DND-41 (cell line): Measurements from ENCODE around the gene IPCEF1.

Experiments used
- ATAC-seq: fragments of 200-7000 bp; cut with Tn5 transposase; 3 replicates; pipeline ENCODE4 v1.9.1; 2021; ENCODE audit warnings: low read depth; ENCODE audit not compliant: insufficient read depth
- DNase-seq: peaks from one replicate; pipeline ENCODE4 v3.0.0-alpha.2; 2020
- H2AFZ ChIP-seq: 2 replicates; pipeline ENCODE4 v1.6.0; 2012; ENCODE audit warnings: low read depth, low read length
- H3K27ac ChIP-seq: 2 replicates; pipeline ENCODE4 v1.5.1; 2012; ENCODE audit warnings: low read length, inconsistent platforms
- H3K27me3 ChIP-seq: fragments of 200-600 bp; sonication (generic); 2 replicates; pipeline ENCODE4 v1.6.0; 2012; ENCODE audit warnings: low read length, mild to moderate bottlenecking, inconsistent platforms; ENCODE audit not compliant: insufficient read depth, poor library complexity
- H3K36me3 ChIP-seq: 2 replicates; pipeline ENCODE4 v1.5.1; 2012; ENCODE audit warnings: low read length, inconsistent platforms; ENCODE audit not compliant: insufficient read depth
- H3K4me1 ChIP-seq: 2 replicates; pipeline ENCODE4 v1.5.1; 2012; ENCODE audit warnings: mild to moderate bottlenecking, low read length; ENCODE audit not compliant: insufficient read depth
- H3K4me2 ChIP-seq: 2 replicates; pipeline ENCODE4 v1.6.0; 2012; ENCODE audit warnings: mild to moderate bottlenecking, moderate library complexity, low read length, inconsistent platforms; ENCODE audit not compliant: insufficient read depth
- H3K4me3 ChIP-seq, 2 experiments: fragments of 200-600 bp in 1 of 2; shearing (Covaris generic) in 1 of 2; 2 replicates each; pipeline ENCODE4 v1.5.1; 2012 to 2016; ENCODE audit warnings: inconsistent platforms in 2 of 2, low read length in 2 of 2, mild to moderate bottlenecking in 2 of 2, low read depth in 1 of 2, moderate library complexity in 1 of 2
- H3K79me2 ChIP-seq: 2 replicates; pipeline ENCODE4 v1.6.0; 2012; ENCODE audit warnings: low read length, inconsistent platforms; ENCODE audit not compliant: insufficient read depth
- H3K9ac ChIP-seq: 2 replicates; pipeline ENCODE4 v1.6.0; 2012; ENCODE audit warnings: low read depth, mild to moderate bottlenecking, inconsistent platforms, low read length, moderate library complexity
- H3K9me3 ChIP-seq: 2 replicates; pipeline ENCODE4 v1.5.1; 2012; ENCODE audit warnings: low read length, moderate library complexity, mild to moderate bottlenecking, inconsistent platforms; ENCODE audit not compliant: insufficient read depth, severe bottlenecking
- H4K20me1 ChIP-seq: 2 replicates; pipeline ENCODE4 v1.6.0; 2012; ENCODE audit warnings: low read length; ENCODE audit not compliant: insufficient read depth
- EZH2 ChIP-seq: IDR thresholded peaks from 3 replicates; pipeline ENCODE4 v1.6.1; 2012; ENCODE audit warnings: borderline replicate concordance, low read depth, mild to moderate bottlenecking, moderate library complexity, low read length, inconsistent platforms; ENCODE audit not compliant: severe bottlenecking
- TF ChIP-seq, protein P1 (sequence below): IDR thresholded peaks from 2 replicates; pipeline ENCODE4 v1.5.1; 2012; ENCODE audit warnings: borderline replicate concordance, low read length, moderate library complexity, mild to moderate bottlenecking; ENCODE audit not compliant: poor library complexity, severe bottlenecking; ENCODE audit errors: extremely low read depth

The IPCEF1 gene

DNA sequence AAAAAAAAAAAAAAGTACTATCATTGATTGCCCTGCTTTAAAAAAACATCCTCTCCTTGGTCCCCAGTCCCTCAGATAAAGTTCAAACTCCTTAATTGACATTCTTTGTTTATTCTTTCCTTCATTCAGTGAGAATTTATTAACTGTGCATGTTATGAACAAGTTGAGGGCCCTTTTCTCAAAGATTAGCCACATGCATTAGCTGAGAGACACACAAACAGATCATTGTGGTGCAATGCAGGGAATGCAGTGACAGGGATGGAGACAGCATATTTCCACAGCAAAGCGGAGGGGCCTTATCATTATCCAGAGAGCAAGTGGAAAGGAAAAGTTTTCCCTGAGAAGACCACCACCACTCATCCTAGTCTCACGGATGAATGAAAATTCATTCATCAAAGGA is 21.9 kb upstream of the IPCEF1 start:
- no peak overlapping the region for H3K4me3 ChIP-seq
- DNase-seq (no peak), ATAC-seq (no peak)
- TF ChIP-seq, protein P1, sequence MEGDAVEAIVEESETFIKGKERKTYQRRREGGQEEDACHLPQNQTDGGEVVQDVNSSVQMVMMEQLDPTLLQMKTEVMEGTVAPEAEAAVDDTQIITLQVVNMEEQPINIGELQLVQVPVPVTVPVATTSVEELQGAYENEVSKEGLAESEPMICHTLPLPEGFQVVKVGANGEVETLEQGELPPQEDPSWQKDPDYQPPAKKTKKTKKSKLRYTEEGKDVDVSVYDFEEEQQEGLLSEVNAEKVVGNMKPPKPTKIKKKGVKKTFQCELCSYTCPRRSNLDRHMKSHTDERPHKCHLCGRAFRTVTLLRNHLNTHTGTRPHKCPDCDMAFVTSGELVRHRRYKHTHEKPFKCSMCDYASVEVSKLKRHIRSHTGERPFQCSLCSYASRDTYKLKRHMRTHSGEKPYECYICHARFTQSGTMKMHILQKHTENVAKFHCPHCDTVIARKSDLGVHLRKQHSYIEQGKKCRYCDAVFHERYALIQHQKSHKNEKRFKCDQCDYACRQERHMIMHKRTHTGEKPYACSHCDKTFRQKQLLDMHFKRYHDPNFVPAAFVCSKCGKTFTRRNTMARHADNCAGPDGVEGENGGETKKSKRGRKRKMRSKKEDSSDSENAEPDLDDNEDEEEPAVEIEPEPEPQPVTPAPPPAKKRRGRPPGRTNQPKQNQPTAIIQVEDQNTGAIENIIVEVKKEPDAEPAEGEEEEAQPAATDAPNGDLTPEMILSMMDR = no peak
- TF ChIP-seq EZH2 = no peak
- no peak overlapping the region for H3K4me2 ChIP-seq
- no peaks in the 10 kb centered on the region for H4K20me1 ChIP-seq
- H3K36me3 ChIP-seq = no peaks in the 10 kb centered on the region
- no peak overlapping the region for H3K27ac ChIP-seq
- no peaks in the 10 kb centered on the region for H3K9me3 ChIP-seq
- no peak overlapping the region for H2AFZ ChIP-seq
- no peaks in the 10 kb centered on the region for H3K27me3 ChIP-seq
- H3K79me2 ChIP-seq = no peaks in the 10 kb centered on the region
- H3K4me1 ChIP-seq = no peaks in the 10 kb centered on the region
- H3K9ac ChIP-seq = no peak overlapping the region

- H3K4me1 ChIP-seq = no peaks in the 10 kb centered on the region
- H3K27ac ChIP-seq = no peak overlapping the region
- no peak overlapping the region for H3K9ac ChIP-seq
- DNase-seq (no peak), ATAC-seq (no peak)
- H3K79me2 ChIP-seq = no peaks in the 10 kb centered on the region
- no peaks in the 10 kb centered on the region for H3K27me3 ChIP-seq
- H4K20me1 ChIP-seq = no peaks in the 10 kb centered on the region
- H3K9me3 ChIP-seq = no peaks in the 10 kb centered on the region
- no peak overlapping the region for H3K4me2 ChIP-seq
- no peak overlapping the region for H3K4me3 ChIP-seq
- TF ChIP-seq EZH2 = no peak
- TF ChIP-seq, protein P1 = no peak
- no peaks in the 10 kb centered on the region for H3K36me3 ChIP-seq
- no peak overlapping the region for H2AFZ ChIP-seq
These were observed 21.1 kb upstream of the IPCEF1 start for GRCh38 chr6:154377726-154378125.

GRCh38 chr6:154373971-154374370 is 17.4 kb upstream of the IPCEF1 start:
- Histone ChIP-seq H3K27ac (no peak overlapping the region), H3K79me2 (no peaks in the 10 kb centered on the region), H4K20me1 (no peaks in the 10 kb centered on the region), H3K36me3 (no peaks in the 10 kb centered on the region), H3K4me1 (no peaks in the 10 kb centered on the region), H3K4me3 (no peak overlapping the region), H2AFZ (no peak overlapping the region), H3K9me3 (no peaks in the 10 kb centered on the region), H3K27me3 (no peaks in the 10 kb centered on the region), H3K4me2 (no peak overlapping the region), H3K9ac (no peak overlapping the region)
- ATAC-seq (no peak), DNase-seq (no peak)
- TF ChIP-seq EZH2 = no peak
- TF ChIP-seq, protein P1 = no peak

DNA sequence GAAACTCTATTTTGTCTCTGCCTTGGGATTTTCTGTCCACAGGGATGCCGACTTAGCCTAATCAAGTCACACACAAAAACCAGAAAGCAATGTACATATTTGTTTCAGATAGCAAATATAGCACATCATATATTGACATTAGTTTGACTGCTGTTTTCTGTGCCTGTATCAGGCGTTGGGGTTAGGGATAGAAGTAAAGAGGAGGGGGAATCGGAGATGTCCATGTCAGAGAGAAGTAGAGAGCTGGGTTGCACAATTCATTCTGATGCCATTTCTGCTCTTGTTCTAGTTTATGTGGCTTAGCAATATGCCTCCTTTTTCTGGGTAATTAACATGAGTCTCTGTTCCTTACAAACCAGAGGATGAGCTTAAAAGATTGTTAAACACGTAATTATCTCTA is 14.7 kb upstream of the IPCEF1 start:
- TF ChIP-seq EZH2 = no peak
- TF ChIP-seq, protein P1 = no peak
- H3K9me3 ChIP-seq = no peaks in the 10 kb centered on the region
- H4K20me1 ChIP-seq = no peaks in the 10 kb centered on the region
- ATAC-seq (no peak), DNase-seq (no peak)
- H3K9ac ChIP-seq = no peak overlapping the region
- H3K27me3 ChIP-seq = peaks cover 3% of the 10 kb centered on the region
- H3K4me2 ChIP-seq = no peak overlapping the region
- H3K36me3 ChIP-seq = no peaks in the 10 kb centered on the region
- no peaks in the 10 kb centered on the region for H3K4me1 ChIP-seq
- no peak overlapping the region for H3K27ac ChIP-seq
- H3K4me3 ChIP-seq = no peak overlapping the region
- H3K79me2 ChIP-seq = no peaks in the 10 kb centered on the region
- no peak overlapping the region for H2AFZ ChIP-seq
